NCI-H2227 treated with DMSO at 0.1 percent for 48 hours (cell line): ENCODE data around the gene CAPN5.

Experiments used
- DNase-seq: peaks from one replicate; lab custom pipeline; 2025; lab: John Stamatoyannopoulos, UW

Gene CAPN5

DNA sequence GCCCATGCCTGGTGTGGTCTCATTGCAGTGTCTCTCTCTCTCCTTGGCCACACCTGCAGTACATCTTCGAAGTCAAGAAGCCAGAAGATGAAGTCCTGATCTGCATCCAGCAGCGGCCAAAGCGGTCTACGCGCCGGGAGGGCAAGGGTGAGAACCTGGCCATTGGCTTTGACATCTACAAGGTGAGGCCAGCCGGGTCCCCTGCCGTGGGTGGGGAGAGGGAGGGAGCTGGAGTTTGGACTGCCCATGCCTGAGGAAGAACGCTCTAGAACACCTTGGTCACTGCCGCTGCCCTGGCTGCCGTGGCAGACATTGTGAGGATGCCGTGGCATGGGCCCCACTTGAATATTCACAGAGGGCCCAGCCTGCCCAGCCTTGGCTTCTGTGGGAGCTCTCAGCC is 52.2 kb downstream of the CAPN5 start:
- DNase-seq, result no peak

- DNase-seq, result no peak
These were observed 52.8 kb downstream of the CAPN5 start for GRCh38 chr11:77119531-77119936.

DNA sequence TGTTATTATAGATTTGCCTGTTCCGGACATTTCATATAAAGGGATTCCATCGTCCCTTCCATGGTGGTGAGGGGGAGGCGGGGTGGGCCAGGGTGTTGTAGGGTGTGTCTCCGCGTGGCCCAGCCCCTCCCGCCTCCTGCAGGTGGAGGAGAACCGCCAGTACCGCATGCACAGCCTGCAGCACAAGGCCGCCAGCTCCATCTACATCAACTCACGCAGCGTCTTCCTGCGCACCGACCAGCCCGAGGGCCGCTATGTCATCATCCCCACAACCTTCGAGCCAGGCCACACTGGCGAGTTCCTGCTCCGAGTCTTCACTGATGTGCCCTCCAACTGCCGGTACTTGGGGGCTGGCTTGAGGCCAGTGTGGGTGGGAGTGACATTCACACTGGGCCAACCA is 53.8 kb downstream of the CAPN5 start:
- no peak for DNase-seq

DNA sequence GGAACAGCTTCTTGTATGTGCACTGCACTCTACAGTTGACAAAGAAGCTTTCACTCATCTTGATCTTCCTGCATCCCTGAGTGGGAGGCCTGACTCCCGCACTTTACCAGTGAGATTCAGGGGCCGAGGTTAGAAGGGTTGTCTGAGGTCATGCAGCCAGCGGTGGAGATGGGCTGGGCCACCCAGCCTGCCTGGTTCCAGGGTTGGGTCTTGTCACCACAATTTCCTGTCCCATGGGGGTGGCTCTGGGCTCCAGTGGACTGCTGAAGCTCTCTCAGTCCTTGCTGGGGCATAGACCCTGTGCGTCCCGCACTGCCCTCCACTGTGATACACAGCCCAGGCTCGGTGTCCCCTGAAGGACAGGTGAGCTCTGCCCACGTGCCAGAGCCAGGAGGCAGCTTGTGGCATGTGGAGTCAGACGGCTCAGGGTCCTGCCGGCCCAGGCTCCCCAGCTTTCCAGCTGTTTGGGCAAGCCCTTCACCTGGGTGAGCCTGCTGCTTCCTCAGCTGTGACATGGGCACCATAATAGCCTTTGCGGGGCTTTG is 54.4 kb downstream of the CAPN5 start:
- DNase-seq, result no peak

- DNase-seq, result no peak
These were observed 55.3 kb downstream of the CAPN5 start for GRCh38 chr11:77121876-77122575.

- DNase-seq, result no peak
These were observed 55.9 kb downstream of the CAPN5 start for GRCh38 chr11:77122576-77123212.

DNA sequence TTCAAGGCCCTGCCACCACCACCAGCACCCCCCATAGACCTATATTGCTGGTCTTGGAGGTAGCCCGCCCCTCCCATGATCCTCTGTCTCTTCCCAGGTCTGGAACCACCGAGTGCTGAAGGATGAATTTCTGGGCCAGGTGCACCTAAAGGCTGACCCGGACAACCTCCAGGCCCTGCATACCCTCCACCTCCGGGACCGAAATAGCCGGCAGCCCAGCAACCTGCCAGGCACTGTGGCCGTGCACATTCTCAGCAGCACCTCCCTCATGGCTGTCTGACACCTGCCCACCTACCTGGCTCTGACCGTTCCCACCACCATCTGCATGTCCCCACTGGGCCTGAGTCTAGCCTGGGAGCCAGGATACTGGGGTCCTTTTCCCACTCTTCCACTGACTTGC is 56.8 kb downstream of the CAPN5 start:
- DNase-seq, result no peak

- no peak for DNase-seq
These were observed 57.3 kb downstream of the CAPN5 start for GRCh38 chr11:77124041-77124440.

DNA sequence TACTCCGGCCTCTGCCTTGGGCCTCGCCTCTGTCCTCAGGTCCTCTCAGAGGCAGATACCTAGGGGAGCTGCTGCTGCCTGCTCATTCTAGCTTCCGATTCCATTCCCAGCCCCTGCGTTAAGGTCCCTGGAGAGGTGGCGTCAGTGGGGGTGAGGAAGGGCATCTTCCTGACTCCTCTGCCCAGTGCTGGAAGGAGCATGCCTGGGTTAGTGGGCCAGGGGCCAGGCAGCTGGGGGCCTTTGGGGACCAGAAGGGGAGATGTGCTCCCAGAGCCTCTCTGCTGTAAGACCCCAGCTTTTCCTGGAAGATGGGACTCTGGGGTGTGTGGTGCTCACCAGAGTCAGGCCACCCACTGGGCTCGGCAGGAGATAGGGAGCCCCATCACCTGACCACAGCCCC is 57.7 kb downstream of the CAPN5 start:
- no peak for DNase-seq

DNA sequence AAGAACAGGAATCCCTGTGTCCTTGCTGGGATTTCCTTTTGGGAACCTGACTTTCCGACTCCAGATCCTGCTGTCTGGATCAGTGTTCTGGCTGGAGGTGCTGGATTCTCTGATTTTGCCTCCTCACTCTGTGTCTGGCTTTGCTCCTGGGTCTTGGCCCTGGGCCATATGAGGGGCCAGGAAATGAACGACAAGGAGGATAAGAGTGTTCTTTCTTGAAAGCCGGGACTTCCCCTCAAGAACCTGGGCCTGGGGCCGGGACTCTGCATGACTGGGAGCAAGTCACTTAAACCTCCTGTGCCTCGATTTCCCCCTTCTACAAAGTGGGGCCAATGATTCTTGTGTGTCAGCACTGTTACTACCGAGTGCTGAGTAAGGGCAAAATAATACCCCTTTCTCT is 58.4 kb downstream of the CAPN5 start:
- no peak for DNase-seq

- no peak for DNase-seq
These were observed 58.9 kb downstream of the CAPN5 start for GRCh38 chr11:77125695-77126094.

DNA sequence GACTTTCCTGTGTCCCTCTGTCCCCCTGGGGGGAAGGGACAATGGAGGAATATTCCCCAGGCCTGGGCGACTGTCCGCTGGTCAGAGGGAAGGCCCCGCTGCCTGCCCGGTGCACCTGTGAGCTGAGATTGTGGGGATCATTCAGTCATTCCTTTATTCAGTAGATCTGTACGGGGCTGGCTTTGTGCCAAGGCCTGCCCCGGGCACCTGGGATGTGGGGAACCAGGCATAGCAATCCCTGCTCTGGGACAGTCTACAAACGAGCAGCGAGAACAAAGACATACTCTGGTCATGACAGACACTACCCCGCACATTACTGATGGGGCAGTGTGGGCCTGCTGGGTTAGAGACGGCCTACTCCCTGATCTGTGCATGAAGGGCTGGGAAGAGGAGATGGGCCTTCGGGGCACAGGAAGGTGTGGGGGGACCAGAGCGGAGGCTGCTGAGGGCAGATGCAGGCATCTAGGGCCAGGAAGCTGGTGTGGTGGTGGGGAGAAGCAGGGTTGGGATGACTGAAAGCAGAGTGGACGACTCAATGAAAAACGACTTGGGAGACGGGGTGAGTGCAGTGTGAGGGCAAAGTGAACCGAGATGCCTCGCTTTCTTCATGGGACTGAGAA is 59.5 kb downstream of the CAPN5 start:
- no peak for DNase-seq

- DNase-seq, result no peak
These were observed 60.1 kb downstream of the CAPN5 start for GRCh38 chr11:77126861-77127234.

DNA sequence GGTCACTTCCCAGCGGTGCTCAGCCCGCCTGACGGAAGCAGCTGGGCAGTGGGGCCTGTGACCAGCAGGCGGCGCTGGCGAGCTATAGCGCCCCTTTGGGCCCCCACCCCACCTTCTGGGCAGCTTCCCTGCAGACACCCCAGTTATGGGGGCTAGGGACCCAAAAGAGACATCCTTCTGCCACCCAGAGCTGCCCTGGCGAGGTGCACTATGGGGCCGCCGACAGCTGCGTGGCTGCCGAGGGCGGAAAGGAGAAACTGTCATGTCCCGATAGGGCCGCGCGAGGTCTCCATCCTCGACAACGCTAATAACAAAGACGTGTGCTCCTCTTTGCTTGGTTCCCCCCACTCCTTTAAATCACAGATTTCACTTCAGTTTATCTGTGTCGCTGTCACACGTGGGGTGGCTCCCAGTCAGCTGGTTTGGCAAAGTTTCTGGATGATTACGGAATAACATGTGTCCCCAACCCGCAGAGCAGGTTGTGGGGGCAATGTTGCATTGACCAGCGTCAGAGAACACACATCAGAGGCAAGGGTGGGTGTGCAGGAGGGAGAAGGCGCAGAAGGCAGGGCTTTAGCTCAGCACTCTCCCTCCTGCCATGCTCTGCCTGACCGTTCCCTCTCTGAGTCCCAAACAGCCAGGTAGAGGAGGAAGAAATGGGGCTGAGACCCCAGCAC is 60.6 kb downstream of the CAPN5 start:
- DNase-seq, result peak; percentile 35

- DNase-seq, result peak; percentile 23
These were observed 61.3 kb downstream of the CAPN5 start, which contains the start of gene MYO7A for GRCh38 chr11:77127920-77128691. Gene MYO7A, plus strand, starts transcription at chr11:77128246. Its CDS starts 2,389 bp downstream, at chr11:77130635.

DNA sequence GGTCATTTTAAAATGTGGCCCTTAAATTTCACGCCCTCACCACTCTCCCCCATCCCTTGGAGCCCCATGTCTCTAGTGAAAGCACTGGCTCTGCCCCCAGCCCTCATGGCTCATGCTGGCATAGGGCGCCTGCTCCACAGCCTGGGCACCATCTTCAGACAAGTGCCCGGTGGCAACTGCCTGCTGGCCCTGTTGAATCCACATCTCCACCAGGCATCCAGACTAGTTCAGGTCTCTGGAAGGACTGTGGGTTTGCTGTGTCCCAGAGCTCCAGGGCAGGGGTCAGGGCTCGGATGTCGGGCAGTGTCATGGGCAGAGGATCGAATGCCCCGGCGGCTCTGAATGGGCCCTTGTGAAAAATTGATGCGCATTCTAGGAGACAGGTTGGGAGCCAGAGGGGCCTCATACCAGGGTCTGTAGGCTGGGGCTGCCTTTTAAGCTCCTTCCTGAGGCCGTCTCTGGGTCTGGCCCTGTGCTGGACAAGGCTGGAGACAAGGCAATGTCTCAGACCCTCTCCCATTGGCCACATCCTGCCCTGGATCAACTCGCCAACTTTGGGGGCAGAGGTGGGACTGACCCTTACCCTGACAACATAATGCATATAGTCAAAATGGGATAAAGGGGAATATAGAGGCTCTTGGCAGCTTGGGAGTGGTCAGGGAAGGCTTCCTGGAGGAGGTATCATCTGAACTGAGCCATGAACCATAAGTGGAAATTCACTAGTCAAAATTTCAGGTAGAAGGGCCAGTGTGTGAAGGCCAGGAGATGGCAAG is 62.5 kb downstream of the CAPN5 start:
- no peak for DNase-seq

DNA sequence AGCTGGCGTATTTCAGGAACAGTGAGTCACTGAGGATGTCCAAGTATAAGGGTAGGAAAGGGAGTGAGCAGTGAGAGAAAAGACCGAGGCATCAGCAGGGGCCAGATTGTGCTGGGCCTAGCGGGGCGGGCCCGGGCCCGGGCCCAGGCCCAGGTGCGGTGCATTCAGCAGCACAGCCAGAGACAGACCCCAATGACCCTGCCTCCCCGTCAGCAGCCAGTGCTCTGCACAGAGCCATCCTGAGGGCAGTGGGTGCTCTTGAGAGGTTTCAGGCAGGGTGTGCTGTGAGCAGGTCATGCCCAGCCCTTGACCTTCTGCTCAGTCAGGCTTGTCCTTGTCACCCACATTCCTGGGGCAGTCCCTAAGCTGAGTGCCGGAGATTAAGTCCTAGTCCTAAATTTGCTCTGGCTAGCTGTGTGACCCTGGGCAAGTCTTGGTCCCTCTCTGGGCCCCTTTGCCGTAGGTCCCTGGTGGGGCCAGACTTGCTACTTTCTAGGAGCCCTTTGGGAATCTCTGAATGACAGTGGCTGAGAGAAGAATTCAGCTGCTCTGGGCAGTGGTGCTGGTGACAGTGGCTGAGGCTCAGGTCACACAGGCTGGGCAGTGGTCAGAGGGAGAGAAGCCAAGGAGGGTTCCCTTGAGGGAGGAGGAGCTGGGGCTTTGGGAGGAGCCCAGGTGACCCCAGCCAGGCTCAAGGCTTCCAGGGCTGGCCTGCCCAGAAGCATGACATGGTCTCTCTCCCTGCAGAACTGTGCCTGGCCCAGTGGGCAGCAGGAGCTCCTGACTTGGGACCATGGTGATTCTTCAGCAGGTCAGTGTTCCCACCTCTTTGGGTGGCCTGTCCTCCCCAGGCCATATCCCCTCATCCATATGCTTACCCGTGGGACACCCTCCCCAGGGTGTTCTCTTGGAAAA is 63.3 kb downstream of the CAPN5 start:
- no peak for DNase-seq

DNA sequence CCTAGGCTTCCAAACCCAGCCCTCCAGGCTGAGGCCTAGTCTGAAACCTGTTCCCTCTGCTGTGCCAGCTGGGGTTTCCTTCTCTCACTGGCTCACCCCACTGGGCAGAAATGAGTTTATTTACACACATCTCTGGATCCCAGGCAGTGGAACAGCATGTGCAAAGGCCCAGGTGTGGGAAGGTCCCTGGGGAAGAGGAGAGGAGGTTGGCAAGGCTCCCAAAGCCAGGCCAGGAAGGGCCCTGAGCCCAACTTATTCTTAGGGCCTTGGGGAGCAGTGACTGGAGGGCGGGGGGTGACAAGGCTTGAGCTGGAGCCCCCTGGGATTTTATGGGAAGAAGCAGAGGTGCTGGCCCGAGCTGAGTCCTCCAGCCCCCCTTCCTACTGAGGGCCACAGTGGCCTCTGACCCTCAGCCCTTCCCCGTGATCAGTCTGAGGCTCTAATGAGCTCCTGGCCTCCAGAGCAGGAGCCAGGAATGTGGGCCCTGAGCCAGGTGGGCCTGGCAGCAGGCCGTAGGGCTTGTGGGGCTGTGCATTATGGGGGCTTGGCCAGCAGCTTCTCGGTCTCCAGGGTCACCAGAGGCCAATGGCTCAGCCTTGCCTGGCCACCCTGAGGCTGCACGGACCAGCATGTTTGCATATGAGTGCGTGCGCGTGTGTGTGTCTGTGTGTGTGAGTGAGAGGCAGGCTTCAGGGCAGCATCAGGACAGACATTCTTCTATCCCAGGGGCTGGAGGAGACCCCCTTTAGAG is 64.2 kb downstream of the CAPN5 start:
- no peak for DNase-seq

DNA sequence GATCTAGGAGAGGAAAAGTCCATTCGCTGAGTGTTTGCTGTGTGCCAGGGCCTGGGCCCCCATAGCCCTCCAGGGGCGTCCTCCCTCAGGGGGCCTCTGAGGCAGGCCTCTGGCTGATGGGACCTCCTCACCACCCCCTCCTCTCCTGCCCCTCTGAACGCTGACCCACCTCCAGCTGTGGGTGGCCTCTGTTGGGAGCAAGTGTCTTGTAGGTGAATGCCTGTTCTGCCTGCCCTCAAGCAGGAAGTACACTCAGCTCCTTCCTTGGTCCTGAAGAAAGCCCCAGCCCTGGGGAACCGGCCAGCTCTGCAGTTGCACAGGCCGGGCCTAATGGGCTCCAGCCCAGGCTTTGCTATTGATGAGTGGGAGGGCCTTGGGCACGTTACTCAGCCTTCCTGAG is 64.8 kb downstream of the CAPN5 start:
- no peak for DNase-seq
